GM12892 (cell line): ENCODE results near the gene LACTBL1.
"Not testable (repeated sequence)": the region's sequence is repeated elsewhere in the genome, so short reads cannot be mapped to it uniquely, and the experiment has no call there.

ENCODE experiments used
- POLR2A ChIP-seq: IDR thresholded peaks from 2 replicates; pipeline ENCODE4 v1.6.1; 2011; ENCODE audit warnings: low read depth, low read length, control low read depth
- POLR2AphosphoS5 ChIP-seq: IDR thresholded peaks from 2 replicates; pipeline ENCODE4 v1.6.1; 2011; ENCODE audit warnings: low read depth, low read length, control low read depth
- TAF1 ChIP-seq: IDR thresholded peaks from 2 replicates; pipeline ENCODE4 v1.6.1; 2011; ENCODE audit warnings: low read depth, mild to moderate bottlenecking, control low read depth, low read length, borderline replicate concordance

DNA sequence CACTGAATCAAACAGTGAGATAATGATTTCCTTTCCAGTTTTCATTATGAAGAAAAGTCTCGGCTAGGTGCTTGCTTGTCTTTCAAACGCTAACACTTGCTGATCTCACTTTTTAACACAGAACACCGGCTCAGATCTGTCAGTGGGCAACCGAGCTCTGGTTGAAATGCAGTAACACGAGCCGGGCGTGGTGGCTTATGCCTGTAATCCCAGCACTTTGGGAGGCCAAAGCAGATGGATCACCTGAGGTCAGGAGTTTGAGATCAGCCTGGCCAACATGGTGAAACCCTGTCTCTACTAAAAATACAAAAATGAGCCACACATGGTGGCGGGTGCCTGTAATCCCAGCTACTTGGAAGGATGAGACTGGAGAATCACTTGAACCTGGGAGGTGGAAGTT is 37.4 kb upstream of the LACTBL1 start:
- TF ChIP-seq POLR2A, POLR2AphosphoS5, TAF1: not testable (repeated sequence)
